D721Med (cell line): Measurements from ENCODE around the gene HAUS7.

Experiments used
- DNase-seq: peaks from one replicate; pipeline ENCODE4 v3.0.0; 2011; ENCODE audit warnings: low spot score; ENCODE audit not compliant: insufficient read length
- FAIRE-seq: peaks from 2 replicates; lab custom pipeline; 2011; peaks lifted over from hg19 to GRCh38; lab: Jason Lieb, UNC
- CTCF ChIP-seq: IDR thresholded peaks from 2 replicates; pipeline ENCODE4 v1.5.1; 2012; ENCODE audit warnings: mild to moderate bottlenecking, control low read depth; ENCODE audit not compliant: insufficient read depth; ENCODE audit errors: missing control alignments

HAUS7 gene

GRCh38 chrX:153514259-153514658, 43.9 kb upstream of the HAUS7 start:
- no peak for TF ChIP-seq CTCF
- no peak for DNase-seq
- no peak for FAIRE-seq

GRCh38 chrX:153513265-153513664, 42.9 kb upstream of the HAUS7 start:
- TF ChIP-seq CTCF, result no peak
- FAIRE-seq (no peak), DNase-seq (no peak)

GRCh38 chrX:153512501-153512893, 42.1 kb upstream of the HAUS7 start:
- FAIRE-seq (no peak), DNase-seq (no peak)
- no peak for TF ChIP-seq CTCF

GRCh38 chrX:153511784-153512500, 41.6 kb upstream of the HAUS7 start:
- FAIRE-seq (no peak), DNase-seq (no peak)
- TF ChIP-seq CTCF, result no peak

GRCh38 chrX:153510383-153510782, 40.0 kb upstream of the HAUS7 start:
- no peak for FAIRE-seq
- no peak for DNase-seq
- TF ChIP-seq CTCF, result no peak

GRCh38 chrX:153509592-153509991, 39.2 kb upstream of the HAUS7 start:
- no peak for TF ChIP-seq CTCF
- no peak for FAIRE-seq

GRCh38 chrX:153507484-153508178, 37.3 kb upstream of the HAUS7 start:
- DNase-seq, result peak; percentile 92
- FAIRE-seq, result no peak
- peak; percentile 70 for TF ChIP-seq CTCF

More at GRCh38 chrX:153509592-153509991, 39.2 kb upstream of the HAUS7 start:
- DNase-seq, result no peak
